Subcutaneous adipose tissue (tissue), 4 donors: ENCODE data around the gene RPL10. TPM values are rescaled to one million over a fixed set of nuclear protein-coding genes. Genes with fewer than 3 reads are reported as not detected.

Experiments used
- total RNA-seq, 4 donors: library from RNA; depleted of rRNA; stranded (reverse); fragments of >200 nt; gene quantifications; one replicate each; pipeline ENCODE4 v1.1.0, GENCODE V29; 2016
- TF ChIP-seq, protein P1 (sequence below): fragments of 450-650 bp; IDR thresholded peaks from one replicate; pipeline ENCODE4 v1.5.1; 2016; ENCODE audit warnings: low read depth, mild to moderate bottlenecking, control low read depth, antibody characterized with exemption, moderate library complexity

Gene RPL10
- total RNA-seq, 4 donors from 2014 or later: 3,672 to 6,817 (median 5,466) TPM

GRCh38 chrX:154429711-154430110 lies 31.5 kb downstream of the RPL10 start:
- TF ChIP-seq, protein P1, sequence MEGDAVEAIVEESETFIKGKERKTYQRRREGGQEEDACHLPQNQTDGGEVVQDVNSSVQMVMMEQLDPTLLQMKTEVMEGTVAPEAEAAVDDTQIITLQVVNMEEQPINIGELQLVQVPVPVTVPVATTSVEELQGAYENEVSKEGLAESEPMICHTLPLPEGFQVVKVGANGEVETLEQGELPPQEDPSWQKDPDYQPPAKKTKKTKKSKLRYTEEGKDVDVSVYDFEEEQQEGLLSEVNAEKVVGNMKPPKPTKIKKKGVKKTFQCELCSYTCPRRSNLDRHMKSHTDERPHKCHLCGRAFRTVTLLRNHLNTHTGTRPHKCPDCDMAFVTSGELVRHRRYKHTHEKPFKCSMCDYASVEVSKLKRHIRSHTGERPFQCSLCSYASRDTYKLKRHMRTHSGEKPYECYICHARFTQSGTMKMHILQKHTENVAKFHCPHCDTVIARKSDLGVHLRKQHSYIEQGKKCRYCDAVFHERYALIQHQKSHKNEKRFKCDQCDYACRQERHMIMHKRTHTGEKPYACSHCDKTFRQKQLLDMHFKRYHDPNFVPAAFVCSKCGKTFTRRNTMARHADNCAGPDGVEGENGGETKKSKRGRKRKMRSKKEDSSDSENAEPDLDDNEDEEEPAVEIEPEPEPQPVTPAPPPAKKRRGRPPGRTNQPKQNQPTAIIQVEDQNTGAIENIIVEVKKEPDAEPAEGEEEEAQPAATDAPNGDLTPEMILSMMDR: no peak

DNA sequence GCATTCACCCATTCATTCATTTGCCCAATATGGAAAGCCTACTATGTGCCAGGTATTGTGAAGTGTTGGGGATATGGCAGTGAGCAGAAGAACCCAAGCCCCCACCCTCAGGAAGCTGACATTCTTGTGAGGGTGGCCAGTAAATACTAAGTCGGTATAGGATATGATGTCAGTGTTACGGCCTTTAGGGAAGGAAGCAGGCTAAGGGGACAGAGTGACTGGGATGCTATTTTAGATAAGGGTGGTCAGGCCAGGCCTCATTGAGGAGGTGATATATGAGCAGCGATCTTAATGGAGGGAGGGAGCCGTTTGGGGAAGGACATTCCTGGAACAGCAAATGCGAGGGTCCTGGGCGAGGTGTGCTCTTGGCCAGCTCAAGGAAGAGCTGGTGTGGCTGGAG lies 32.3 kb downstream of the RPL10 start:
- TF ChIP-seq, protein P1: no peak

GRCh38 chrX:154430916-154431315 lies 32.7 kb downstream of the RPL10 start:
- TF ChIP-seq, protein P1: no peak

- TF ChIP-seq, protein P1: no peak
Measured at GRCh38 chrX:154431341-154431740, 33.2 kb downstream of the RPL10 start.

GRCh38 chrX:154432210-154432609 lies 34.0 kb downstream of the RPL10 start:
- TF ChIP-seq, protein P1: no peak

GRCh38 chrX:154433605-154434004 lies 35.4 kb downstream of the RPL10 start:
- TF ChIP-seq, protein P1: no peak

GRCh38 chrX:154434394-154435168 lies 36.4 kb downstream of the RPL10 start:
- TF ChIP-seq, protein P1: no peak
